WERI-Rb-1 (cell line): ENCODE data around the gene ODF2.
"Not testable (repeated sequence)": the region's sequence is repeated elsewhere in the genome, so short reads cannot be mapped to it uniquely, and the experiment has no call there.

Source experiments
- DNase-seq: peaks from one replicate; pipeline ENCODE4 v3.0.0-alpha.2; 2020
- H3K27ac ChIP-seq: fragments of 250-450 bp; sonication (Bioruptor Pico); 2 replicates; pipeline ENCODE4 v1.5.1; 2020; ENCODE audit warnings: mild to moderate bottlenecking, moderate library complexity
- H3K27me3 ChIP-seq: fragments of 250-450 bp; sonication (Bioruptor Pico); 2 replicates; pipeline ENCODE4 v1.5.1; 2021; ENCODE audit warnings: mild to moderate bottlenecking, low read depth, moderate library complexity; ENCODE audit not compliant: insufficient read depth, severe bottlenecking
- H3K36me3 ChIP-seq: fragments of 250-450 bp; sonication (Bioruptor Pico); 2 replicates; pipeline ENCODE4 v1.5.1; 2020; ENCODE audit warnings: mild to moderate bottlenecking, moderate library complexity
- H3K4me3 ChIP-seq: 2 replicates; pipeline ENCODE4 v1.5.1; 2011; ENCODE audit warnings: low read depth, mild to moderate bottlenecking, control low read depth, low read length
- H3K9me3 ChIP-seq: fragments of 250-450 bp; sonication (Bioruptor Pico); 2 replicates; pipeline ENCODE4 v1.5.1; 2021; ENCODE audit warnings: mild to moderate bottlenecking, moderate library complexity; ENCODE audit not compliant: severe bottlenecking
- TF ChIP-seq, protein P1 (sequence below): IDR thresholded peaks from 2 replicates; pipeline ENCODE4 v1.5.1; 2011; ENCODE audit warnings: low read depth, mild to moderate bottlenecking, control low read depth, inconsistent platforms, low read length

The ODF2 gene

DNA sequence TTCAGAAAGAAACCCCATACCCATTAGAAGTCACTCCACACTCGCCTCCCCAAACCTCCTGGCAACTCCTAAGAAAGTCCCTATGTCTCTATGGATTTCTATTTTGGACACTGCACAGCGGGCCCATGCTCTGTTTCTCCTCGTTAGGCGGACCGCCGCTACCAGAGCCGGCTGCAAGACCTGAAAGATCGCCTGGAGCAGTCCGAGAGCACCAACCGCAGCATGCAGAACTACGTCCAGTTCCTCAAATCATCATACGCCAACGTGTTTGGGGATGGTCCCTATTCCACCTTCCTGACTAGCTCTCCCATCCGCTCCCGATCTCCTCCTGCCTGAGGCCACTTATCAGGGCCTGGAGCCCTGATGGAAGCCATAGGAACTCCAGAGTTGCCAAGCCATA, 44.1 kb downstream of the ODF2 start:
- no peak for DNase-seq
- Histone ChIP-seq H3K4me3 (no peak overlapping the region), H3K9me3 (no peaks in the 10 kb centered on the region), H3K27me3 (no peaks in the 10 kb centered on the region), H3K36me3 (peaks cover 64% of the 10 kb centered on the region), H3K27ac (no peak overlapping the region)
- TF ChIP-seq, protein P1, sequence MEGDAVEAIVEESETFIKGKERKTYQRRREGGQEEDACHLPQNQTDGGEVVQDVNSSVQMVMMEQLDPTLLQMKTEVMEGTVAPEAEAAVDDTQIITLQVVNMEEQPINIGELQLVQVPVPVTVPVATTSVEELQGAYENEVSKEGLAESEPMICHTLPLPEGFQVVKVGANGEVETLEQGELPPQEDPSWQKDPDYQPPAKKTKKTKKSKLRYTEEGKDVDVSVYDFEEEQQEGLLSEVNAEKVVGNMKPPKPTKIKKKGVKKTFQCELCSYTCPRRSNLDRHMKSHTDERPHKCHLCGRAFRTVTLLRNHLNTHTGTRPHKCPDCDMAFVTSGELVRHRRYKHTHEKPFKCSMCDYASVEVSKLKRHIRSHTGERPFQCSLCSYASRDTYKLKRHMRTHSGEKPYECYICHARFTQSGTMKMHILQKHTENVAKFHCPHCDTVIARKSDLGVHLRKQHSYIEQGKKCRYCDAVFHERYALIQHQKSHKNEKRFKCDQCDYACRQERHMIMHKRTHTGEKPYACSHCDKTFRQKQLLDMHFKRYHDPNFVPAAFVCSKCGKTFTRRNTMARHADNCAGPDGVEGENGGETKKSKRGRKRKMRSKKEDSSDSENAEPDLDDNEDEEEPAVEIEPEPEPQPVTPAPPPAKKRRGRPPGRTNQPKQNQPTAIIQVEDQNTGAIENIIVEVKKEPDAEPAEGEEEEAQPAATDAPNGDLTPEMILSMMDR = no peak

DNA sequence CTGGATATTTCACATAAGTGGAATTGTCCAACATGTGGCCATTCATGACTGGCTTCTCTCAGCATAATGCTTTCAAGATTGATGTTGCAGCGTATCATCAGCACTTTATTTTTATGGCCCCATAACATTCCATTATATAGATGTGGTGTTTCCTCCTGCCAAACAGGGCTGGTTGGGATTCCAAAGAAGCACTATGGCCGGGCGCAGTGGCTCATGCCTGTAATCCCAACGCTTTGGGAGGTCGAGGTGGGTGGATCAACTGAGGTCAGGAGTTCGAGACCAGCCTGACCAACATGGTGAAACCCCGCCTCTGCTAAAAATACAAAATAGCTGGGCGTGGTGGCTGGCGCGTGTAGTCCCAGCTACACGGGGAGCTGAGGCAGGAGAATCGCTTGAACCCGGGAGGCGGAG, 47.6 kb downstream of the ODF2 start:
- H3K4me3 ChIP-seq, DNase-seq, H3K27me3 ChIP-seq, H3K9me3 ChIP-seq, H3K27ac ChIP-seq: not testable (repeated sequence)
- peaks cover 37% of the 10 kb centered on the region for H3K36me3 ChIP-seq

DNA sequence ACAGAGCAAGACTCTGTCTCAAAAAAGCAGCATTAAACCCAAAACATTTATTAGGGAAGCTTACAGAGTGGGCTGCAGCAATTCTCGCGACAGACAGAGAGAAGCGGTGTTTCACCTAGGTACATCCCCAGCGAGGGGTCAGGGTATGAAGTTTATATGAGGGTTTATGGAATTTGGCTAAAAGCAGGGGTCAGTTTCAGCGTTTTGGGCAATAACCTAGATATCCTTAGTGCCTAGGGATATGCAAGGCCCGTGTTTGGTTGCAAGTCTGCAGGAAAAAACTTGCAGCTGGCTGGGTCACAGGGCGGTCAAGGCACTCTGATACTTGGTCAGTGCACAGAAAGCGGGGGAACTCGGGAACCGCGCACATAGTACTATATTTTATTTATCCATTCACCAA, 48.1 kb downstream of the ODF2 start:
- Histone ChIP-seq H3K27me3 (no peaks in the 10 kb centered on the region), H3K36me3 (peaks cover 36% of the 10 kb centered on the region), H3K4me3 (peak overlapping the region; percentile 82), H3K27ac (peak overlapping the region; percentile 74), H3K9me3 (no peaks in the 10 kb centered on the region)
- no peak for DNase-seq
- TF ChIP-seq, protein P1 = no peak

DNA sequence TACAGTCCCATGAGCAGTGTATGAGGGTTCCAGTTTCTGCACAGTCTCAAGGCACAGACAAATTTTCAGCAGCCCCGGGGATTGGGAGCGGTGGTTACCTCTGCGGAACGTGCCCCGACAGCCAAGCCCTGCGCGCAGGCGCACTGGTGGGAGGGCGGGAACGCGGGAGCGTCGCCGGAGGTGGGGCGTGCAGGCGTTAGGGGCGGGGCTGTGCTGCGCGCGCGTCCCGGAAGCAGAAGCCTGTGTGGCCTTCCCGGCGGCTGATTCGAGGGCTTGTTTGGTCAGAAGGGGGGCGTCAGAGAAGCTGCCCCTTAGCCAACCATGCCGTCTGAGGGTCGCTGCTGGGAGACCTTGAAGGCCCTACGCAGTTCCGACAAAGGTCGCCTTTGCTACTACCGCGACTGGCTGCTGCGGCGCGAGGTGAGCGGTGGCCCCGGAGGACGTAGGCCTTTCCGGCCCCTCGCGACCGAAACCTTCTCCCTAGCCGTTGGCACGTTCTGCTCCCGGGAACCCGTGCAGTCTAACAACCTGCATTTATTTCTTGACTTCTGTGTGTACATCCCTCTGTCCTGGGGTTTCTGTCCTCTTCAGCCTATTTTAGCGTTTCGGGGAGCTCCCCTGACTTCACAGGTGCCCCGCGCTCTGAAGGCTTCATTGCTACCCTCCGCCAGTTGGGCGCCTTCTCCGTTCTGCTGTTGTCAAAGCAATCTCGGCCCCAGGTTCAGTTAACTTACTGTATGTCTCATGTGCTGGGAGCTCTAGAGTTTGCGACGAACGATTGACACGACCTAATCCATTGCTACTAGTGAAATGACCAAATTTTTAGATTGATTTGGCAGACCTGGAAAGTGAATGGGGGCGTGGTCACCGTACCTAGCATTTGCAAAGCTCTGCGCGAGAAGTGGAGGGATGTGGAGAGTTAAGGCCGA, 48.9 kb downstream of the ODF2 start, which contains the start of gene GLE1:
GLE1 (plus strand) TSS at position 235 of the 929 bp plus-strand sequence; CDS start at position 322, 87 bp downstream.
- Histone ChIP-seq H3K4me3 (peak within 1 kb of the TSS; percentile 82), H3K27ac (peak within 1 kb of the TSS; percentile 74), H3K27me3 (no peaks in the 10 kb centered on the region), H3K36me3 (peaks cover 33% of the 10 kb centered on the region), H3K9me3 (no peaks in the 10 kb centered on the region)
- DNase-seq = peak; percentile 97
- TF ChIP-seq, protein P1 = no peak

DNA sequence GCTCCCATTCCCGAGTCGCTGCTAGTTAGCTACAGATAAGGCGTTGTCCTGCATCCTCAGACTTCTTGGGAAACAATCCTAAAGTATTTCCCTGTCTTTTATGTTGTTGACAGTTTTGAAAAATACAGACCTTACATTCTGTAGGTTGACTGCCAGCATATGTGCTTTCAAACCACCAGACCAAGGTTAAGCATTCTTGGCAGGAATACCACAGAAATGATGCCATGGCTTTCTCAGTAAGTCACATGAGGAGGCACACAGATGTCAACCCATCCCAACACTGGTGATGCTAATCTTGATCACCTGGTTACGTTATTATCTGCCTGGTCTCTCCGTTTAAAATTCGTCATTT, 49.6 kb downstream of the ODF2 start:
- Histone ChIP-seq H3K9me3 (no peaks in the 10 kb centered on the region), H3K27me3 (no peaks in the 10 kb centered on the region), H3K36me3 (peaks cover 34% of the 10 kb centered on the region), H3K4me3 (peak overlapping the region; percentile 82), H3K27ac (peak overlapping the region; percentile 74)
- no peak for DNase-seq
- TF ChIP-seq, protein P1 = no peak

DNA sequence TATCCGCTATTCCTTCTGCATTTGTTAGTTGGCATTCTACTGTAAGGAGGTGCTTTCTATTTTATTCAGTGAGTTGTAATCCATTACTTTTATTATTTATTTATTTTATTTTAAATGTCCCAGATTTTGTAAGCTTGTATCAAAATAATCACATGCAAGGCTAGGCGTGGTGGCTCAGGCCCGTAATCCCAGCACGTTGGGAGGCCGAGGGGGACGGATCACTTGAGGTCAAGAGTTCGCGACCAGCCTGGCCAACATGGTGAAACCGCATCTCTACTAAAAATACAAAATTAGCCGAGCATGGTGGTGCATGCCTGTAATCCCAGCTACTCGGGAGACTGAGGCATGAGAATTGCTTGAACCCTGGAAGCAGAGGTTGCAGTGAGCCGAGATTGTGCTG, 50.1 kb downstream of the ODF2 start:
- DNase-seq, H3K27ac ChIP-seq, H3K9me3 ChIP-seq, H3K27me3 ChIP-seq, H3K4me3 ChIP-seq: not testable (repeated sequence)
- H3K36me3 ChIP-seq = peaks cover 34% of the 10 kb centered on the region
